Right lobe of liver (tissue), 6 donors: ENCODE data around the gene FAXC. TPM values are rescaled to one million over a fixed set of nuclear protein-coding genes. Genes with fewer than 3 reads are reported as not detected.
"Not testable (repeated sequence)": the region's sequence is repeated elsewhere in the genome, so short reads cannot be mapped to it uniquely, and the experiment has no call there.

Source experiments
- ATAC-seq, 4 donors: fragments of 200-7000 bp; cut with Tn5 transposase; one replicate each; pipeline ENCODE4 v1.9.1; 2020; ENCODE audit warnings: mild to moderate bottlenecking in 4 of 4, moderate library complexity in 4 of 4
- DNase-seq, 3 donors: peaks; one replicate each; pipeline ENCODE4 v3.0.0-alpha.2; 2020
- H3K27ac ChIP-seq, 3 donors: fragments of 200-600 bp; one replicate each; pipeline ENCODE4 v1.8.0; 2022
- H3K27me3 ChIP-seq, 2 donors: fragments of 200-600 bp; one replicate each; pipeline ENCODE4 v1.8.0; 2022
- H3K36me3 ChIP-seq, 4 donors: fragments of 200-600 bp; sonication (generic) in 1 of 4; one replicate each; pipeline versions ENCODE4 v1.5.1 to v1.8.0; 2017 to 2022; ENCODE audit warnings: control low read depth in 1 of 4
- H3K4me1 ChIP-seq, 4 donors: fragments of 200-600 bp; sonication (generic) in 1 of 4; one replicate each; pipeline versions ENCODE4 v1.5.1 to v1.8.0; 2017 to 2022; ENCODE audit warnings: control low read depth in 1 of 4
- H3K4me3 ChIP-seq, 3 donors: fragments of 200-600 bp; one replicate each; pipeline ENCODE4 v1.8.0; 2022
- H3K9me3 ChIP-seq, 4 donors: fragments of 200-600 bp; sonication (generic) in 1 of 4; one replicate each; pipeline versions ENCODE4 v1.5.1 to v1.8.0; 2017 to 2022; ENCODE audit warnings: control low read depth in 1 of 4
- CTCF ChIP-seq, 4 donors: fragments of 200-600 bp in 3 of 4; fragments of 450-650 bp in 1 of 4; IDR thresholded peaks; one replicate each; pipeline versions ENCODE4 v1.5.1 to v1.8.0; 2016 to 2022; ENCODE audit warnings: antibody characterized with exemption in 4 of 4, mild to moderate bottlenecking in 2 of 4
- POLR2A ChIP-seq: fragments of 450-650 bp; IDR thresholded peaks from one replicate; pipeline ENCODE4 v1.6.1; 2017; ENCODE audit warnings: antibody characterized with exemption, mild to moderate bottlenecking
- WGBS: methylation state at CpG from one replicate; pipeline ENCODE4 v1.1.6; 2018; ENCODE audit warnings: low coverage, low lambda C conversion rate; ENCODE audit not compliant: insufficient coverage; ENCODE audit errors: missing lambda C conversion rate; 5-methylcytosine and 5-hydroxymethylcytosine counted together
- intact Hi-C, 2 donors: fragments of 100-400 bp; cut with DNase I; formaldehyde crosslinking; loops; one replicate each; pipeline versions ENCODE4 v1.11.2 to v1.14.1; 2022
- total RNA-seq, 6 experiments: library from RNA; depleted of rRNA in 2 of 6; stranded (reverse); fragments of >200 nt in 2 of 6; fragmentation: NEBNext Ultra II Directional in 3 of 6; extraction: Animal tissue kit (Norgen Biotek cat#: 25700) in 3 of 6; gene quantifications; one replicate each; pipeline versions ENCODE4 v1.1.0 to v1.2.4, GENCODE V29; 2016 to 2023
- donor health status: DM: no; HTN: yes; CAD: no.
- donor health status: DM: no; HTN: no; CAD: no.
- donor health status: DM: no; HTN: no; CAD: no.
- donor health status: DM: no; HTN: yes; CAD: no.
- donor health status: DM: no; HTN: yes; CAD: no.

The FAXC gene
- total RNA-seq, 6 experiments from 2014 or later, result not detected

- Histone ChIP-seq H3K4me1 (no peaks in the 10 kb centered on the region), H3K4me3 (no peak overlapping the region), H3K9me3 (no peaks in the 10 kb centered on the region), H3K27ac (no peak overlapping the region), H3K36me3 (no peaks in the 10 kb centered on the region), H3K27me3 (no peaks in the 10 kb centered on the region)
- ATAC-seq (no peak), DNase-seq (no peak)
- intact Hi-C loops, result no loop called here
- TF ChIP-seq CTCF (IDR thresholded peaks at IDR 0.05) (no peak), POLR2A (no peak)
- 72% methylated on average over 4 of the region's 4 CpGs for WGBS
Observed at GRCh38 chr6:99345164-99345563, 4.3 kb downstream of the FAXC start.

- DNase-seq (no peak), ATAC-seq (no peak)
- no peaks in the 10 kb centered on the region for H3K4me1 ChIP-seq
- no peak overlapping the region for H3K4me3 ChIP-seq
- H3K36me3 ChIP-seq, result no peaks in the 10 kb centered on the region
- intact Hi-C loops, result no loop called here
- no peak overlapping the region for H3K27ac ChIP-seq
- no peaks in the 10 kb centered on the region for H3K27me3 ChIP-seq
- H3K9me3 ChIP-seq, result no peaks in the 10 kb centered on the region
- no peak for TF ChIP-seq CTCF (IDR thresholded peaks at IDR 0.05)
- no peak for TF ChIP-seq POLR2A
- 29% methylated on average over 3 of the region's 3 CpGs for WGBS
Observed at GRCh38 chr6:99344289-99344688, 5.2 kb downstream of the FAXC start.

GRCh38 chr6:99341862-99342455, 7.5 kb downstream of the FAXC start:
- H3K36me3 ChIP-seq, result no peaks in the 10 kb centered on the region
- TF ChIP-seq CTCF (IDR thresholded peaks at IDR 0.05) (no peak), POLR2A (no peak)
- intact Hi-C loops, result no loop called here
- H3K4me3 ChIP-seq, result no peak overlapping the region
- ATAC-seq (no peak), DNase-seq (no peak)
- no peaks in the 10 kb centered on the region for H3K9me3 ChIP-seq
- no peak overlapping the region for H3K27ac ChIP-seq
- 73% methylated on average over 5 of the region's 5 CpGs for WGBS
- no peaks in the 10 kb centered on the region for H3K4me1 ChIP-seq
- H3K27me3 ChIP-seq, result no peaks in the 10 kb centered on the region

- Histone ChIP-seq H3K27ac (no peak overlapping the region), H3K9me3 (no peaks in the 10 kb centered on the region), H3K27me3 (no peaks in the 10 kb centered on the region), H3K4me3 (no peak overlapping the region), H3K4me1 (no peaks in the 10 kb centered on the region), H3K36me3 (no peaks in the 10 kb centered on the region)
- intact Hi-C loops, result no loop called here
- TF ChIP-seq POLR2A (no peak), CTCF (IDR thresholded peaks at IDR 0.05) (no peak)
- ATAC-seq (no peak), DNase-seq (no peak)
- 17% methylated on average over 2 of the region's 2 CpGs for WGBS
Observed at GRCh38 chr6:99338188-99338587, 11.3 kb downstream of the FAXC start.

- H3K4me1 ChIP-seq, H3K4me3 ChIP-seq, H3K27me3 ChIP-seq, H3K36me3 ChIP-seq, ATAC-seq, DNase-seq, intact Hi-C loops, H3K9me3 ChIP-seq, H3K27ac ChIP-seq: not testable (repeated sequence)
- 51% methylated on average over 6 of the region's 6 CpGs for WGBS
Observed at GRCh38 chr6:99335298-99335697, 14.2 kb downstream of the FAXC start.
